Naive thymus-derived CD4-positive, alpha-beta T cell (primary cell): ENCODE data around the gene MTM1. TPM values are rescaled to one million over a fixed set of nuclear protein-coding genes. Genes with fewer than 3 reads are reported as not detected.

Experiments used
- ATAC-seq: fragments of 150-1000 bp; cut with Tn5 transposase; 2 replicates; pipeline ENCODE4 v1.10.0; 2021; ENCODE audit warnings: mild to moderate bottlenecking, moderate library complexity
- CTCF ChIA-PET: fragments of 350-600 bp; sonication (Branson Sonifier 250); formaldehyde crosslinking; loops from one replicate; lab custom pipeline; 2021; ENCODE audit warnings: antibody characterized with exemption; lab: Charles Lee
- POLR2A ChIA-PET: fragments of 350-600 bp; sonication (Branson Sonifier 250); formaldehyde crosslinking; loops from one replicate; lab custom pipeline; 2021; ENCODE audit warnings: antibody characterized with exemption, inconsistent platforms; lab: Charles Lee
- DNase-seq, 9 donors: peaks; one replicate each; pipeline versions ENCODE4 v3.0.0 to v3.0.0-alpha.2; 2020 to 2022; ENCODE audit warnings: mixed read lengths in 1 of 9
- H3K27ac ChIP-seq: one replicate; pipeline ENCODE4 v1.7.0; 2013; ENCODE audit warnings: mild to moderate bottlenecking, low read depth, low read length, moderate library complexity
- H3K27me3 ChIP-seq, 2 donors: one replicate each; pipeline ENCODE4 v1.7.0; 2013; ENCODE audit warnings: low read length in 2 of 2, mild to moderate bottlenecking in 2 of 2, moderate library complexity in 2 of 2; ENCODE audit not compliant: control insufficient read depth in 2 of 2, insufficient read depth in 2 of 2
- H3K36me3 ChIP-seq, 3 experiments: 1 replicate in 2 of 3; 2 replicates in 1 of 3; pipeline ENCODE4 v1.7.0; 2013; ENCODE audit warnings: low read length in 3 of 3, mild to moderate bottlenecking in 3 of 3, moderate library complexity in 1 of 3; ENCODE audit not compliant: insufficient read depth in 3 of 3, control insufficient read depth in 2 of 3
- H3K4me1 ChIP-seq, 2 donors: one replicate each; pipeline ENCODE4 v1.7.0; 2013; ENCODE audit warnings: low read length in 2 of 2, mild to moderate bottlenecking in 2 of 2, moderate library complexity in 1 of 2; ENCODE audit not compliant: control insufficient read depth in 2 of 2, insufficient read depth in 2 of 2
- H3K4me3 ChIP-seq: 2 replicates; pipeline ENCODE4 v1.7.0; 2013; ENCODE audit warnings: mild to moderate bottlenecking, low read length
- H3K9me3 ChIP-seq, 3 experiments: 1 replicate in 2 of 3; 2 replicates in 1 of 3; pipeline ENCODE4 v1.7.0; 2013; ENCODE audit warnings: low read length in 3 of 3; ENCODE audit not compliant: control insufficient read depth in 2 of 3
- H3K27ac Mint-ChIP-seq, 9 donors: one replicate each; pipeline ENCODE4 v1.8.0; 2020 to 2022; ENCODE audit warnings: mixed read lengths in 9 of 9, mild to moderate bottlenecking in 8 of 9, moderate library complexity in 5 of 9, inconsistent platforms in 2 of 9
- H3K27me3 Mint-ChIP-seq, 5 donors: one replicate each; pipeline ENCODE4 v1.8.0; 2021 to 2022; ENCODE audit warnings: mixed read lengths in 5 of 5, mild to moderate bottlenecking in 1 of 5
- H3K36me3 Mint-ChIP-seq, 5 donors: one replicate each; pipeline ENCODE4 v1.8.0; 2020 to 2022; ENCODE audit warnings: mixed read lengths in 5 of 5, mild to moderate bottlenecking in 3 of 5, inconsistent platforms in 1 of 5
- H3K4me1 Mint-ChIP-seq, 7 donors: one replicate each; pipeline ENCODE4 v1.8.0; 2020 to 2022; ENCODE audit warnings: mixed read lengths in 7 of 7, mild to moderate bottlenecking in 3 of 7, inconsistent platforms in 1 of 7
- H3K4me3 Mint-ChIP-seq, 10 donors: one replicate each; pipeline ENCODE4 v1.8.0; 2020 to 2022; ENCODE audit warnings: mild to moderate bottlenecking in 10 of 10, mixed read lengths in 10 of 10, moderate library complexity in 6 of 10, inconsistent platforms in 2 of 10
- H3K9me3 Mint-ChIP-seq, 11 donors: one replicate each; pipeline ENCODE4 v1.8.0; 2020 to 2022; ENCODE audit warnings: mixed read lengths in 11 of 11, mild to moderate bottlenecking in 4 of 11, inconsistent platforms in 1 of 11, moderate library complexity in 1 of 11
- intact Hi-C, 2 donors: fragments of 100-400 bp; cut with micrococcal nuclease; formaldehyde crosslinking; loops; one replicate each; pipeline ENCODE4 v1.15.1; 2023
- polyA plus RNA-seq, 2 donors: library from polyadenylated mRNA; unstranded; fragments of 300-500 nt; fragmentation: Illumina TruSeq; gene quantifications; one replicate each; pipeline ENCODE4 v1.2.3, GENCODE V29; 2021
- total RNA-seq, 6 experiments: library from RNA in 5 of 6; stranded (reverse) in 5 of 6; gene quantifications; 1 replicate in 5 of 6; 2 replicates in 1 of 6; pipeline ENCODE4 v1.2.3 and lab custom pipeline; 2021 to 2026

The MTM1 gene
- total and polyA plus RNA-seq, 7 experiments from 2014 or later: 11.9 to 34.7 (median 24.6) TPM

GRCh38 chrX:150566734-150567182 is 1.7 kb upstream of the MTM1 start:
- CTCF ChIA-PET: interaction anchor here (0.6 kb wide), 1 partner anchor 635 kb away, joined by 3 read pairs; no protein-coding TSS in a partner anchor
- Histone ChIP-seq H3K36me3 (no peaks in the 10 kb centered on the region), H3K27me3 (no peaks in the 10 kb centered on the region), H3K4me3 (no peak overlapping the region), H3K27ac (no peak overlapping the region), H3K4me1 (peaks cover 16 to 19% of the 10 kb centered on the region in 2 donors), H3K9me3 (no peaks in the 10 kb centered on the region)
- no peak for ATAC-seq
- peaks cover 4 to 27% (median 23%) of the 10 kb centered on the region in 7 donors for H3K4me1 Mint-ChIP-seq
- no peak overlapping the region for H3K27ac Mint-ChIP-seq
- no peak for DNase-seq
- no peak overlapping the region for H3K4me3 Mint-ChIP-seq
- no peaks in the 10 kb centered on the region for H3K36me3 Mint-ChIP-seq
- POLR2A ChIA-PET: interaction anchor here (0.9 to 5.5 kb wide), 2 partner anchors 10 to 21 kb away, joined by 3 to 52 read pairs; no protein-coding TSS in a partner anchor
- no peaks in the 10 kb centered on the region for H3K9me3 Mint-ChIP-seq
- intact Hi-C loops: loop anchor here (5.0 to 10.0 kb wide), 4 partner anchors 79 to 1024 kb away; partner anchors contain the start of genes EOLA1 (in 1 of the 2), EOLA2 (in 1 of the 2) and TMEM185A (in 1 of the 2)
- peaks cover 0 to 3% (median 0%) of the 10 kb centered on the region in 5 donors for H3K27me3 Mint-ChIP-seq

- peaks cover 25 to 29% of the 10 kb centered on the region in 2 donors for H3K4me1 ChIP-seq
- intact Hi-C loops: loop anchor here (1.0 to 10.0 kb wide), 15 partner anchors 19 to 1062 kb away; partner anchors contain the start of genes MTMR1 (in 2 of the 2), CD99L2 (in 1 of the 2), EOLA1 (in 1 of the 2) and EOLA2 (in 1 of the 2)
- Mint-ChIP-seq H3K9me3 (no peaks in the 10 kb centered on the region), H3K27ac (peak overlapping the region in 8 of 9 donors; percentile 32 to 81 (median 53)), H3K4me1 (peaks cover 6 to 38% (median 34%) of the 10 kb centered on the region in 7 donors), H3K27me3 (no peaks in the 10 kb centered on the region), H3K4me3 (peak overlapping the region; percentile 40 to 84 (median 69)), H3K36me3 (no peaks in the 10 kb centered on the region)
- no peaks in the 10 kb centered on the region for H3K27me3 ChIP-seq
- H3K36me3 ChIP-seq: no peaks in the 10 kb centered on the region
- H3K9me3 ChIP-seq: no peaks in the 10 kb centered on the region
- no peak for DNase-seq
- no peak overlapping the region for H3K4me3 ChIP-seq
- ChIA-PET POLR2A (interaction anchor here (0.6 to 5.5 kb wide), 6 partner anchors 9 to 628 kb away, joined by 3 to 52 read pairs (median 8); partner anchors contain the start of gene MTMR1), CTCF (no interaction called here)
- no peak for ATAC-seq
- H3K27ac ChIP-seq: no peak overlapping the region
Observed at GRCh38 chrX:150567645-150568319, 639 bp upstream of the MTM1 start.

- CTCF ChIA-PET: interaction anchor here (2.1 kb wide), 1 partner anchor 18 kb away, joined by 7 read pairs; no protein-coding TSS in a partner anchor
- POLR2A ChIA-PET: interaction anchor here (1.4 to 5.5 kb wide), 5 partner anchors 10 to 629 kb away, joined by 3 to 52 read pairs (median 11); partner anchors contain the start of gene MTMR1
- peak in 7 of 9 donors; percentile 36 to 65 (median 54) for DNase-seq
Observed at GRCh38 chrX:150569155-150569477, 695 bp downstream of the MTM1 start.

GRCh38 chrX:150570512-150570911 is 2.1 kb downstream of the MTM1 start:
- Mint-ChIP-seq H3K4me3 (peak overlapping the region; percentile 68 to 92 (median 90)), H3K9me3 (no peaks in the 10 kb centered on the region), H3K27me3 (no peaks in the 10 kb centered on the region), H3K36me3 (no peaks in the 10 kb centered on the region), H3K4me1 (peaks cover 15 to 65% (median 60%) of the 10 kb centered on the region in 7 donors), H3K27ac (peak overlapping the region; percentile 21 to 92 (median 90))
- no peak for ATAC-seq
- DNase-seq: no peak
- Histone ChIP-seq H3K4me3 (peak overlapping the region; percentile 71), H3K4me1 (peaks cover 47 to 54% of the 10 kb centered on the region in 2 donors), H3K36me3 (no peaks in the 10 kb centered on the region), H3K27me3 (no peaks in the 10 kb centered on the region), H3K27ac (peak overlapping the region; percentile 75), H3K9me3 (no peaks in the 10 kb centered on the region)
- CTCF ChIA-PET: interaction anchor here (0.8 to 2.1 kb wide), 4 partner anchors 17 to 119 kb away, joined by 3 to 7 read pairs (median 5); no protein-coding TSS in a partner anchor
- POLR2A ChIA-PET: interaction anchor here (0.6 to 5.5 kb wide), 6 partner anchors 10 to 298 kb away, joined by 3 to 52 read pairs (median 3); partner anchors contain the start of gene MTMR1
- intact Hi-C loops: loop anchor here in 1 of 2 donors (2.0 kb wide), 1 partner anchor 16 kb away; no protein-coding TSS in a partner anchor

More at GRCh38 chrX:150569155-150569477, 695 bp downstream of the MTM1 start:
- Histone ChIP-seq H3K36me3 (no peaks in the 10 kb centered on the region), H3K4me3 (peak overlapping the region; percentile 71), H3K4me1 (peaks cover 37 to 42% of the 10 kb centered on the region in 2 donors), H3K27ac (peak overlapping the region; percentile 75), H3K27me3 (no peaks in the 10 kb centered on the region), H3K9me3 (no peaks in the 10 kb centered on the region)
- Mint-ChIP-seq H3K9me3 (no peaks in the 10 kb centered on the region), H3K36me3 (no peaks in the 10 kb centered on the region), H3K27me3 (no peaks in the 10 kb centered on the region), H3K4me3 (peak overlapping the region; percentile 68 to 92 (median 90)), H3K4me1 (peaks cover 9 to 51% (median 47%) of the 10 kb centered on the region in 7 donors), H3K27ac (peak overlapping the region; percentile 81 to 92 (median 89))
- intact Hi-C loops: loop anchor here (1.0 to 10.0 kb wide), 9 partner anchors 8 to 1027 kb away; partner anchors contain the start of genes EOLA1 (in 1 of the 2), EOLA2 (in 1 of the 2), MTMR1 (in 1 of the 2) and TMEM185A (in 1 of the 2)
- peak; percentile 40 for ATAC-seq

- POLR2A ChIA-PET: interaction anchor here (1.5 kb wide), 1 partner anchor 632 kb away, joined by 3 read pairs; no protein-coding TSS in a partner anchor
- CTCF ChIA-PET: interaction anchor here (1.3 to 1.7 kb wide), 2 partner anchors 15 to 24 kb away, joined by 3 read pairs; no protein-coding TSS in a partner anchor
- Histone ChIP-seq H3K4me3 (peak overlapping the region; percentile 0), H3K27me3 (no peaks in the 10 kb centered on the region), H3K27ac (peak overlapping the region; percentile 75), H3K9me3 (no peaks in the 10 kb centered on the region), H3K36me3 (no peaks in the 10 kb centered on the region), H3K4me1 (peaks cover 64 to 70% of the 10 kb centered on the region in 2 donors)
- peaks cover 22 to 82% (median 77%) of the 10 kb centered on the region in 7 donors for H3K4me1 Mint-ChIP-seq
- no peaks in the 10 kb centered on the region for H3K9me3 Mint-ChIP-seq
- H3K4me3 Mint-ChIP-seq: peak overlapping the region in 9 of 10 donors; percentile 60 to 91 (median 70)
- peak overlapping the region; percentile 21 to 92 (median 87) for H3K27ac Mint-ChIP-seq
- no peaks in the 10 kb centered on the region for H3K27me3 Mint-ChIP-seq
- intact Hi-C loops: loop anchor here in 1 of 2 donors (2.0 kb wide), 1 partner anchor 207 kb away; no protein-coding TSS in a partner anchor
- DNase-seq: no peak
- ATAC-seq: no peak
- H3K36me3 Mint-ChIP-seq: no peaks in the 10 kb centered on the region
Observed at GRCh38 chrX:150572206-150572605, 3.8 kb downstream of the MTM1 start.

- Histone ChIP-seq H3K4me3 (no peak overlapping the region), H3K4me1 (peaks cover 70 to 71% of the 10 kb centered on the region in 2 donors), H3K27me3 (no peaks in the 10 kb centered on the region), H3K27ac (peak overlapping the region; percentile 37), H3K9me3 (no peaks in the 10 kb centered on the region), H3K36me3 (no peaks in the 10 kb centered on the region)
- Mint-ChIP-seq H3K27me3 (no peaks in the 10 kb centered on the region), H3K27ac (peak overlapping the region; percentile 21 to 92 (median 85)), H3K4me1 (peaks cover 22 to 87% (median 84%) of the 10 kb centered on the region in 7 donors), H3K36me3 (peaks cover 0 to 3% (median 0%) of the 10 kb centered on the region in 5 donors), H3K4me3 (peak overlapping the region in 9 of 10 donors; percentile 25 to 91 (median 70)), H3K9me3 (no peaks in the 10 kb centered on the region)
- ChIA-PET CTCF (interaction anchor here (1.1 to 1.7 kb wide), 2 partner anchors 14 to 28 kb away, joined by 3 read pairs; no protein-coding TSS in a partner anchor), POLR2A (interaction anchor here (0.8 to 1.5 kb wide), 2 partner anchors 27 to 633 kb away, joined by 3 read pairs; no protein-coding TSS in a partner anchor)
- intact Hi-C loops: loop anchor here in 1 of 2 donors (2.0 kb wide), 1 partner anchor 208 kb away; no protein-coding TSS in a partner anchor
- DNase-seq: no peak
- ATAC-seq: no peak
Observed at GRCh38 chrX:150573106-150573505, 4.7 kb downstream of the MTM1 start.
